GM23338 (cell line): ENCODE data around the gene MATCAP1. TPM values are rescaled to one million over a fixed set of nuclear protein-coding genes. Genes with fewer than 3 reads are reported as not detected.

Experiments
- ATAC-seq: fragments of 200-7000 bp; cut with Tn5 transposase; 3 replicates; pipeline ENCODE4 v1.9.1; 2020
- DNase-seq: peaks from one replicate; pipeline ENCODE4 v3.0.0-alpha.2; 2015; ENCODE audit warnings: low spot score
- H2AFZ ChIP-seq: fragments of 200-600 bp; sonication (generic); 2 replicates; pipeline ENCODE4 v1.8.0; 2016; ENCODE audit warnings: antibody characterized with exemption, mild to moderate bottlenecking, moderate library complexity
- H3F3A ChIP-seq: fragments of 200-600 bp; sonication (generic); replicated peaks from 2 replicates; pipeline ENCODE4 v1.8.0; 2017; ENCODE audit warnings: antibody characterized with exemption, mixed run types, low read depth
- H3K27ac ChIP-seq: fragments of 200-600 bp; sonication (generic); 2 replicates; pipeline ENCODE4 v1.6.1; 2016; ENCODE audit warnings: low read depth
- H3K27me3 ChIP-seq: fragments of 200-600 bp; sonication (generic); 2 replicates; pipeline ENCODE4 v1.8.0; 2016; ENCODE audit warnings: mild to moderate bottlenecking, mixed run types, moderate library complexity; ENCODE audit not compliant: insufficient read depth
- H3K36me3 ChIP-seq: fragments of 200-600 bp; sonication (generic); 2 replicates; pipeline ENCODE4 v1.8.0; 2016; ENCODE audit warnings: mild to moderate bottlenecking; ENCODE audit not compliant: insufficient read depth
- H3K4me1 ChIP-seq: fragments of 200-600 bp; sonication (generic); 2 replicates; pipeline ENCODE4 v1.8.0; 2016; ENCODE audit warnings: mild to moderate bottlenecking, moderate library complexity; ENCODE audit not compliant: insufficient read depth
- H3K4me2 ChIP-seq: fragments of 200-600 bp; sonication (generic); 2 replicates; pipeline ENCODE4 v1.7.1; 2017; ENCODE audit warnings: mixed run types
- H3K4me3 ChIP-seq: fragments of 200-600 bp; sonication (generic); 2 replicates; pipeline ENCODE4 v1.6.1; 2016; ENCODE audit warnings: mixed run types
- H3K79me2 ChIP-seq: fragments of 200-600 bp; sonication (generic); replicated peaks from 2 replicates; pipeline ENCODE4 v1.8.0; 2017; ENCODE audit warnings: mild to moderate bottlenecking; ENCODE audit not compliant: insufficient read depth
- H3K9me2 ChIP-seq: fragments of 200-600 bp; sonication (generic); 2 replicates; pipeline ENCODE4 v1.8.0; 2017; ENCODE audit not compliant: insufficient read depth
- H4K20me1 ChIP-seq: fragments of 200-600 bp; sonication (generic); replicated peaks from 2 replicates; pipeline ENCODE4 v1.8.0; 2017; ENCODE audit warnings: mild to moderate bottlenecking; ENCODE audit not compliant: insufficient read depth
- H3K27ac Mint-ChIP-seq: 2 replicates; pipeline ENCODE4 v1.8.0; 2020; ENCODE audit warnings: inconsistent platforms, mild to moderate bottlenecking, moderate library complexity, mixed read lengths
- H3K27me3 Mint-ChIP-seq: 3 replicates; pipeline ENCODE4 v1.8.0; 2022; ENCODE audit warnings: low read depth, mild to moderate bottlenecking, moderate library complexity, mixed read lengths, inconsistent platforms; ENCODE audit not compliant: insufficient read depth, poor library complexity
- H3K36me3 Mint-ChIP-seq: 3 replicates; pipeline ENCODE4 v1.8.0; 2021; ENCODE audit warnings: low read depth, mild to moderate bottlenecking, inconsistent platforms, moderate library complexity, mixed read lengths
- H3K4me1 Mint-ChIP-seq: 3 replicates; pipeline ENCODE4 v1.8.0; 2020; ENCODE audit warnings: mild to moderate bottlenecking, inconsistent platforms, mixed read lengths
- H3K4me3 Mint-ChIP-seq: 3 replicates; pipeline ENCODE4 v1.8.0; 2021; ENCODE audit warnings: moderate library complexity, mild to moderate bottlenecking, inconsistent platforms, mixed read lengths
- H3K9me3 Mint-ChIP-seq: 3 replicates; pipeline ENCODE4 v1.8.0; 2020; ENCODE audit warnings: moderate library complexity, mild to moderate bottlenecking, inconsistent platforms, mixed read lengths
- CTCF ChIP-seq, 2 experiments: fragments of 200-600 bp in 1 of 2; sonication (generic) in 1 of 2; conservative IDR thresholded peaks; 2 replicates each; pipeline versions ENCODE4 v1.5.1 to v1.6.1; 2016 to 2017; ENCODE audit warnings: antibody characterized with exemption in 2 of 2, low read depth in 2 of 2, mild to moderate bottlenecking in 2 of 2, moderate library complexity in 1 of 2
- EZH2 ChIP-seq: fragments of 200-600 bp; sonication (generic); IDR thresholded peaks from one replicate; pipeline ENCODE4 v1.8.0; 2017; ENCODE audit warnings: antibody characterized with exemption, mild to moderate bottlenecking, low read depth; ENCODE audit not compliant: unreplicated experiment
- POLR2AphosphoS5 ChIP-seq: IDR thresholded peaks from 2 replicates; pipeline ENCODE4 v1.6.1; 2016; ENCODE audit warnings: antibody characterized with exemption, low read depth
- STAT1 ChIP-seq: IDR thresholded peaks from one replicate; pipeline ENCODE4 v1.6.1; 2016; ENCODE audit warnings: antibody characterized with exemption; ENCODE audit not compliant: unreplicated experiment
- ZNF114 ChIP-seq: fragments of 250-450 bp; sonication (Bioruptor Pico); IDR thresholded peaks from 2 replicates; pipeline ENCODE4 v1.5.0; 2020; ENCODE audit warnings: mild to moderate bottlenecking, moderate library complexity
- ZNF331 ChIP-seq: fragments of 250-450 bp; sonication (Bioruptor Pico); IDR thresholded peaks from 2 replicates; pipeline ENCODE4 v1.5.0; 2020; ENCODE audit warnings: low read depth, mild to moderate bottlenecking, moderate library complexity
- polyA plus RNA-seq: library from polyadenylated mRNA; unstranded; fragments of >200 nt; fragmentation: Nextera tagmentation; extraction: Ambion mirVana; gene quantifications from 2 replicates; pipeline ENCODE4 v1.2.1, GENCODE V29; 2016
- total RNA-seq: library from RNA; depleted of rRNA; stranded (reverse); fragments of >200 nt; shearing (Covaris generic); gene quantifications from 2 replicates; pipeline ENCODE4 v1.2.3, GENCODE V29; 2014

MATCAP1 gene
- total and polyA plus RNA-seq, 2 experiments from 2014 or later = 9.5 to 22.7 TPM

- H3K4me3 Mint-ChIP-seq = peak overlapping the region; percentile 66
- peak; percentile 3 for ATAC-seq
- TF ChIP-seq STAT1 (no peak), EZH2 (peak; percentile 20), ZNF114 (CRISPR knock-in tag) (no peak), CTCF (conservative IDR thresholded peaks at IDR 0.05; ENCODE audit: low read depth in 2 of 2) (no peak), POLR2AphosphoS5 (no peak)
- H3K36me3 Mint-ChIP-seq = no peaks in the 10 kb centered on the region; the same call in 2 of the 3 replicates
- Histone ChIP-seq H3K4me1 (peaks cover 21% of the 10 kb centered on the region; the same call in 1 of the 2 replicates), H2AFZ (peak overlapping the region; percentile 72; the same call in 1 of the 2 replicates), H3K79me2 (no peaks in the 10 kb centered on the region), H3K4me3 (peak overlapping the region; percentile 57), H3K4me2 (peak overlapping the region; percentile 87), H3K27ac (no peak overlapping the region), H3K36me3 (no peaks in the 10 kb centered on the region), H3F3A (0 out of 2 replicates have a peak, but pooled peaks cover 3% of the 10 kb centered on the region), H3K27me3 (peaks cover 100% of the 10 kb centered on the region), H3K9me2 (no peaks in the 10 kb centered on the region), H4K20me1 (peaks cover 5% of the 10 kb centered on the region; the same call in 1 of the 2 replicates)
- H3K4me1 Mint-ChIP-seq = peaks cover 16% of the 10 kb centered on the region; the same call in 2 of the 3 replicates
- peaks cover 89% of the 10 kb centered on the region for H3K27me3 Mint-ChIP-seq
- H3K27ac Mint-ChIP-seq = no peak overlapping the region
- peak; percentile 58 for DNase-seq
- H3K9me3 Mint-ChIP-seq = no peaks in the 10 kb centered on the region
Observed at GRCh38 chr16:67154578-67155294, 29.0 kb downstream of the MATCAP1 start.

- H2AFZ ChIP-seq = peak overlapping the region; percentile 97
- H3K36me3 Mint-ChIP-seq = peaks cover 6% of the 10 kb centered on the region
- H3K4me3 ChIP-seq = peak overlapping the region; percentile 77
- no peaks in the 10 kb centered on the region for H3K9me2 ChIP-seq
- H3K4me1 ChIP-seq = peaks cover 9% of the 10 kb centered on the region; the same call in 1 of the 2 replicates
- H4K20me1 ChIP-seq = peaks cover 5% of the 10 kb centered on the region; the same call in 1 of the 2 replicates
- H3K27me3 Mint-ChIP-seq = peaks cover 65% of the 10 kb centered on the region
- H3K27me3 ChIP-seq = peaks cover 85% of the 10 kb centered on the region
- peak overlapping the region; percentile 94 for H3K4me2 ChIP-seq
- H3F3A ChIP-seq = 0 out of 2 replicates have a peak, but pooled peaks cover 7% of the 10 kb centered on the region
- no peak for TF ChIP-seq ZNF331 (CRISPR knock-in tag)
- TF ChIP-seq EZH2 = peak; percentile 45
- no peak for TF ChIP-seq ZNF114 (CRISPR knock-in tag)
- H3K79me2 ChIP-seq = no peaks in the 10 kb centered on the region
- H3K27ac ChIP-seq = no peak overlapping the region
- H3K9me3 Mint-ChIP-seq = no peaks in the 10 kb centered on the region
- ATAC-seq (no peak), DNase-seq (peak; percentile 40)
- H3K4me3 Mint-ChIP-seq = peak overlapping the region; percentile 75
- no peaks in the 10 kb centered on the region for H3K36me3 ChIP-seq
- peaks cover 10% of the 10 kb centered on the region; the same call in 2 of the 3 replicates for H3K4me1 Mint-ChIP-seq
- H3K27ac Mint-ChIP-seq = no peak overlapping the region
Observed at GRCh38 chr16:67151431-67152097, 32.2 kb downstream of the MATCAP1 start.
